MCF 10A (cell line): Measurements from ENCODE around the gene TEX52. TPM values are rescaled to one million over a fixed set of nuclear protein-coding genes. Genes with fewer than 3 reads are reported as not detected.

ENCODE experiments used
- BruUV-seq: library from RNA; stranded (reverse); fragments of 400-500 nt; replicated peaks from 2 replicates; lab custom pipeline; 2021; lab: Mats Ljungman, UMichigan
- CTCF ChIA-PET: fragments of 300-600 bp; sonication (Branson Sonifier 250); formaldehyde crosslinking; extraction: SDS; loops from one replicate; lab custom pipeline; 2021; ENCODE audit warnings: antibody characterized with exemption, inconsistent platforms; lab: Yijun Ruan, JAX
- POLR2A ChIA-PET: fragments of 300-600, 350-650 bp; sonication (Branson Sonifier 250); formaldehyde crosslinking; extraction: SDS; loops from one replicate; lab custom pipeline; 2020; ENCODE audit warnings: antibody characterized with exemption, inconsistent platforms; lab: Yijun Ruan, JAX
- DNase-seq: peaks from one replicate; pipeline ENCODE4 v3.0.0-alpha.2; 2018; ENCODE audit not compliant: unreplicated experiment
- H3K27ac Mint-ChIP-seq: one replicate; pipeline ENCODE4 v1.8.0; 2022; ENCODE audit warnings: mild to moderate bottlenecking, low read depth, mixed read lengths; ENCODE audit not compliant: unreplicated experiment
- H3K27me3 Mint-ChIP-seq: one replicate; pipeline ENCODE4 v1.8.0; 2022; ENCODE audit warnings: mixed read lengths; ENCODE audit not compliant: insufficient read depth, unreplicated experiment
- H3K36me3 Mint-ChIP-seq: one replicate; pipeline ENCODE4 v1.8.0; 2022; ENCODE audit warnings: mild to moderate bottlenecking, moderate library complexity, mixed read lengths; ENCODE audit not compliant: insufficient read depth, unreplicated experiment
- H3K4me1 Mint-ChIP-seq: one replicate; pipeline ENCODE4 v1.8.0; 2022; ENCODE audit warnings: mixed read lengths; ENCODE audit not compliant: insufficient read depth, unreplicated experiment
- H3K4me3 Mint-ChIP-seq: one replicate; pipeline ENCODE4 v1.8.0; 2022; ENCODE audit warnings: mild to moderate bottlenecking, moderate library complexity, mixed read lengths; ENCODE audit not compliant: unreplicated experiment
- H3K9me3 Mint-ChIP-seq: one replicate; pipeline ENCODE4 v1.8.0; 2022; ENCODE audit warnings: mixed read lengths; ENCODE audit not compliant: unreplicated experiment
- intact Hi-C: fragments of 100-400 bp; cut with micrococcal nuclease; formaldehyde crosslinking; loops from 2 replicates; pipeline ENCODE4 v1.14.1; 2022
- total RNA-seq: library from RNA; stranded (reverse); gene quantifications from 2 replicates; pipeline ENCODE4 v1.2.3, GENCODE V29; 2022
- TF ChIP-seq, protein P1 (sequence below): fragments of 200-600 bp; IDR thresholded peaks from one replicate; pipeline ENCODE4 v1.8.0; 2022; ENCODE audit warnings: antibody characterized with exemption, mild to moderate bottlenecking; ENCODE audit not compliant: unreplicated experiment

Gene TEX52
- total RNA-seq, 1 experiment from 2014 or later, result not detected

DNA sequence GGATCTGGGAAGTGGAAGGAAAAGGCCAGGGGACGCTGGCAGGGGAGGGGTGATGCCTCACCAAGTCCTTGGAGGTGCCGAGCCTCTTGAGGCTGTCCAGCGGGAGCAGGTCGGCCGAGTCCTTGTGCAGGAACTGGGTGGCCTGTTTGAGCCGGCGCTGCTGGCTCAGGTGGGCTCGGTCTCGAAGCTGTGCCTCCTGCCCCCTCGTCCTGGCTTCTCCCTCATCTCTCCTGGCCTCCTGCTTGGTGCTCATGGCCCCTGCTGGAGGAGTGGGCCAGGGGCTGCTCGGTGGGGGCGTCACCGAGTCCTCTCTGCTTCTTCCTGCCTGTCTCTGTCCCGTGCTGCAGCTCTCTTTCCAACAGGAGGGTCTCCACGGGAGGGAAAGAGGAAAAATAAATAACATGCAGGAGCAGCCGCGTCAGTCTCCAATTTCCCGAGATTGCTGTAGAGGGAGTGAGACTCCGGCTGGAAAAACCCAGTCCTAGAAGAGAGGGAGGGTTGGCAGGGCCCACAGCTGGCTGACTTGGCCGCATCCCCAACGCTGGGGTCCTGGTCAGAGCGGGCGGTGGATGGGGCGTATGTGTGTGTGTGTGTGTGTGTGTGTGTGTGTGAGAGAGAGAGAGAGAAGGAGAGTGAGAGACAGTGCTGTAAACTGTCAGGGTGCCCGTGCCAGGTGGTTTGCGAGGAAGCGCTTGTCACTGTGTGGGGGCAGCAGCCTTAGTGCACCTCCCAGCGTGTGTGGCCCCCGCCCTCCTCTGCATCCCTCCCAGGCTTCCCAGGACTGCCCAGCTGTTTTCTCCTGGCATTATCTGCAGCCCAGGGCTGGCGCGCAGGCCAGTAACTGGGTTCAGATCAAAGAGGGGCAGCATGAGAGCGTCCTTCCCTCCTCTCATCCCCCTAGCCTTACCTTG, 22.0 kb downstream of the TEX52 start, which contains the start of gene NRIP2:
TSS of gene NRIP2 (minus strand) at position 455 of the 911 bp plus-strand sequence. CDS start at position 403, 52 bp downstream.
- TF ChIP-seq, protein P1, sequence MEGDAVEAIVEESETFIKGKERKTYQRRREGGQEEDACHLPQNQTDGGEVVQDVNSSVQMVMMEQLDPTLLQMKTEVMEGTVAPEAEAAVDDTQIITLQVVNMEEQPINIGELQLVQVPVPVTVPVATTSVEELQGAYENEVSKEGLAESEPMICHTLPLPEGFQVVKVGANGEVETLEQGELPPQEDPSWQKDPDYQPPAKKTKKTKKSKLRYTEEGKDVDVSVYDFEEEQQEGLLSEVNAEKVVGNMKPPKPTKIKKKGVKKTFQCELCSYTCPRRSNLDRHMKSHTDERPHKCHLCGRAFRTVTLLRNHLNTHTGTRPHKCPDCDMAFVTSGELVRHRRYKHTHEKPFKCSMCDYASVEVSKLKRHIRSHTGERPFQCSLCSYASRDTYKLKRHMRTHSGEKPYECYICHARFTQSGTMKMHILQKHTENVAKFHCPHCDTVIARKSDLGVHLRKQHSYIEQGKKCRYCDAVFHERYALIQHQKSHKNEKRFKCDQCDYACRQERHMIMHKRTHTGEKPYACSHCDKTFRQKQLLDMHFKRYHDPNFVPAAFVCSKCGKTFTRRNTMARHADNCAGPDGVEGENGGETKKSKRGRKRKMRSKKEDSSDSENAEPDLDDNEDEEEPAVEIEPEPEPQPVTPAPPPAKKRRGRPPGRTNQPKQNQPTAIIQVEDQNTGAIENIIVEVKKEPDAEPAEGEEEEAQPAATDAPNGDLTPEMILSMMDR, result no peak
- Mint-ChIP-seq H3K36me3 (peaks cover 20% of the 10 kb centered on the region), H3K27me3 (no peaks in the 10 kb centered on the region), H3K4me3 (no peak within 1 kb of the TSS), H3K27ac (no peak within 1 kb of the TSS), H3K9me3 (no peaks in the 10 kb centered on the region), H3K4me1 (no peaks in the 10 kb centered on the region)
- no TSS peak for BruUV-seq
- CTCF ChIA-PET, result interaction anchor here (0.8 to 1.3 kb wide), 2 partner anchors 21 kb away, joined by 4 to 6 read pairs; no protein-coding TSS in a partner anchor
- POLR2A ChIA-PET, result no interaction called here
- intact Hi-C loops, result no loop called here
- no peak for DNase-seq

DNA sequence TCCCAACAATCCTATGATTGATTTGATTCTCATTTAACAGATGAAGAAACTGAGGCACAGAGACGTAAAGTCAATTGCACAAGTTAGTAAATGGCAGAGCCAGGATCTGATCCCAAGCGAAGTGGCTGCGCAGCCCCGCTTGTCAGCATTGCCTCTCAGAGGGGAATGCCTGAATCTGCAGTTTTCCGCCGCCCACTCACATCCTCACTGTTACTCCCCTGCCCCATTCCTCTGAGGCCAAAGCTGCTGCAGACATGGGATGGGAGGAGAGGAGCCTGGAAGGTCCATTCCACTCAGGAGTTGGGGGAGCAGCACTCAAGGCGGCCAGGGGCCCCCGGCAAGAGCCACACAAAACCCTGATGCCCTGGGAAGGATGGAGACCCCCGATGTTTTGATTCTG, 23.0 kb downstream of the TEX52 start:
- H3K4me3 Mint-ChIP-seq, result no peak overlapping the region
- no peak for DNase-seq
- H3K27me3 Mint-ChIP-seq, result no peaks in the 10 kb centered on the region
- BruUV-seq, result no TSS peak
- POLR2A ChIA-PET, result interaction anchor here (1.0 kb wide), 1 partner anchor 20 kb away, joined by 5 read pairs; no protein-coding TSS in a partner anchor
- no peaks in the 10 kb centered on the region for H3K4me1 Mint-ChIP-seq
- TF ChIP-seq, protein P1, result no peak
- CTCF ChIA-PET, result interaction anchor here (0.8 to 1.7 kb wide), 3 partner anchors 11 to 20 kb away, joined by 3 to 4 read pairs (median 4); no protein-coding TSS in a partner anchor
- no peaks in the 10 kb centered on the region for H3K9me3 Mint-ChIP-seq
- intact Hi-C loops, result no loop called here
- peaks cover 25% of the 10 kb centered on the region for H3K36me3 Mint-ChIP-seq
- H3K27ac Mint-ChIP-seq, result no peak overlapping the region

DNA sequence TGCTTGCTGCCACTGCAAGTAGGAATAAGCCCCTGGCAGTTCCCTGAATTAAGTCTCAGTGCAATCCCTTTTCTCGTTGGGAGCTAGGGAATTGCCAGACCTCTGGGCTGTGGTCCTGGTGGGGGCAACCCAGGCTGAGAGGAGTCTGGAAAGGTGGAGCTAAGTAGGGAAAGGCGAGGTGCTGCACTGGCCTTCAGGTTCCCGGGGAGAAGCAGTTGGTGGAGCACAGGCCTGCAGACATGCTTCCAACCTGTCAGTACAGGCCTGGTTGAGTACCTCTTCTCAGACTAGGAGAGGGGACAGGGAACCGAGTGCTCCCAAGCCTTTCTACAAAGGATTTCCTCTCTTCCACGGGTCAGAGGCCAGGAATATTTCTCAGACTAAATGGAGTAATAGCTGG, 23.5 kb downstream of the TEX52 start:
- TF ChIP-seq, protein P1, result no peak
- BruUV-seq, result no TSS peak
- intact Hi-C loops, result no loop called here
- ChIA-PET POLR2A (interaction anchor here (1.0 kb wide), 1 partner anchor 19 kb away, joined by 5 read pairs; no protein-coding TSS in a partner anchor), CTCF (interaction anchor here (0.9 to 1.7 kb wide), 2 partner anchors 12 to 21 kb away, joined by 3 to 4 read pairs; no protein-coding TSS in a partner anchor)
- no peaks in the 10 kb centered on the region for H3K4me1 Mint-ChIP-seq
- no peak for DNase-seq
- no peak overlapping the region for H3K4me3 Mint-ChIP-seq
- H3K36me3 Mint-ChIP-seq, result peaks cover 25% of the 10 kb centered on the region
- no peaks in the 10 kb centered on the region for H3K27me3 Mint-ChIP-seq
- no peak overlapping the region for H3K27ac Mint-ChIP-seq
- H3K9me3 Mint-ChIP-seq, result no peaks in the 10 kb centered on the region

DNA sequence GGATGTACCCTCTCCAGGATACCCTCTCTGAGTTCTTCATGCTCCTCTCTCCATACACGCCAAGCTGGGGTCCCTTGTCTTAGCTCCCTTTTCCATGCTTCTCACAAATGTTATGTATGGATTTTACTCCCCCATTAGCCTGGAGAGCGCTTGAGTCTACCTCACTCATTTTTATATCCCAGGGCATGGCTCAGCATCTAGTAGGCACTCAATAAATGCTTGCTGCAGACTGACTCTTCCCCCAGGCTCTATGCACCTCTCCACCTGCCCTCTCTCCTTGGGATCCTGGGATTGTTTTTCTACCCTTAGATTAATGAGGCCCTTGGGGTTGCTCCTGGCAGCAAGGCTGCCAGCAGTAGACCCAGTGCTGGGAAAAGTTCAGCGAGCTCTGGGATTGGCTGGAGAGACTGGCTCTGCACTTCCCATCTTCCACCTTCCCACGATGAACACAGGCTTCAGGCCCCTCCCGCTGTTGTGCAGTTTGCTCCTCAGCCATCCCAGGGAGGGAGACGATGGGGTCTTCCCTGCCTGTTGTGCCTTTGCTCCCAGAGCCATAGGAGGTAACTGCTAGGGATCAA, 24.2 kb downstream of the TEX52 start:
- TF ChIP-seq, protein P1, result no peak
- Mint-ChIP-seq H3K27ac (no peak overlapping the region), H3K9me3 (no peaks in the 10 kb centered on the region), H3K4me1 (no peaks in the 10 kb centered on the region), H3K27me3 (no peaks in the 10 kb centered on the region), H3K4me3 (no peak overlapping the region), H3K36me3 (peaks cover 25% of the 10 kb centered on the region)
- POLR2A ChIA-PET, result no interaction called here
- no peak for DNase-seq
- intact Hi-C loops, result no loop called here
- CTCF ChIA-PET, result interaction anchor here (0.9 to 1.7 kb wide), 2 partner anchors 12 to 21 kb away, joined by 3 to 4 read pairs; no protein-coding TSS in a partner anchor
- BruUV-seq, result no TSS peak
